ENCODE results near the gene MCTP1. TPM values are rescaled to one million over a fixed set of nuclear protein-coding genes. Genes with fewer than 3 reads are reported as not detected.

Gene MCTP1
- total RNA-seq, 1 experiment from 2014 or later = 48.2 TPM

DNA sequence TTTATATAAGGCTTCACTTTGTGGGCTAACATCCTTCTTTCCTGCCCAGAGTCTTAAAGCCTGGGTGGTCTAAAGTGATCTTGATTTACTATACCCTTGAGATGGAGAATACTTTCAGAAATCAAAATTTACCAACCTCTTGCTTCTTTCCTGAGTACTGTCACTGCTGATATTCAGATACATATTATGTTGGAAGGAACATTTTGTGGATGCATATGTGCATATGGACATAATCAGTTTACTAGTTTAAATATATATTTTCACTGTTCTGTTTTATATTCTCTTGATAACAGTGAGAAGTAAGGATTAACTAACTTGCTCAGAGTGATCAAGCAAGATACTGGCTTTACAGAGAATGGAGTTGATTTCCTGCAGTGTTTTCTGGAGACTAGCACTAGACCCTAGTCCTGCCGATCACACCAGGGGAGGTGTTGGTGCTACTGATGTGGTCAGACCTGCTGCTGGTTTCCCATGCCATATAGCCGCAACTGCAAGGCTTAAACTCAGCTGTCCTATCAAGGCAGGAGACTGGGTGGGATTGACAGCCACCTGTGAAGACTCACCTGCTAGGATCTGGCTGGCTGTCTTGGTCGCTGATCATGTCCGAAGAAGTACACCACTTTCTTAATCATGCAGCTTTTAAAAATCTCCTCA is 608.8 kb downstream of the MCTP1 start:
- no peak for DNase-seq (ENCODE audit: low read depth, low spot score)
- in situ Hi-C loops (cut with HindIII; ENCODE audit: low pct_unique_long_range_greater_than_20kb, low sequenced_read_pairs) = no loop called here

DNA sequence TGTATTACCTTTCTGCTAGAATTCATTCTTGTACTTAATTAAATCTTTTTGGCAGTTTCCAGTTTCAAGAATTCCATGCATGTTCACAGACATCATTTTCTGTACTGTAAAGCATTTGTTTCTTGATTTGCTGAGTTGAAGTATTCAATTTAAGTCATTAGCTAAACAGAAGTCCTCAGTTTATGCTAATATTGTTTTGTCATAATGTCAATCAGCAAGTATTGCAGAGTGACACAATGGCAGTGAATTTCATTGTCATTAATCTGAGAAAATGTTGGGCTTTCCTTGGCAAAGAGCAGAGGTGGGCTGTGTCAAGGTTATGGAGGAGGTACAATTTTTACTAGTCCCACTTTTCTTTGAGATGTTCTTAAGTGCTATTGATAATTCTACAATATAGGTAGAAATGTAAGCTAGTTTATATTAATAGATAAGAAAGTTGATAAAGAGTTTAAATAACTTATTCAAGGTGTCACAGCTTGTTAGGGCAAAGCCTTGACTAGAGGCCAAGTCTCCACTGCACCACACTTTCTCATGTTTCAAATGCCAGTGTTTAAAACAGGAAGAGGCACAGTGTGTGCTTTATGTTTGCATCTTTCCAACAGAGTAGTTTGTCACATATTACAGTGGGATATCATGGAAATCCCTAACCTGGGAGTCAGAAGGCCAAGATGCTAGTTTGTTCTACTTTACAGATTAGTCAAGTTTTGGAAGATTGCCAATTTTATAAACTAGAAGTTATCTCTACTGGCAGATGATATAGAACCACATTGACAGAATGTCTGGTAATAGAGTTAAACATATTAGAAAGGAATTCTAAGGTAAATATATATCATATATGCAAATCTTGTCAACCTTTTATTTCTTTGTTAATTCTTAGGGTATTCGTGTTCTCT is 610.2 kb downstream of the MCTP1 start:
- in situ Hi-C loops (cut with HindIII; ENCODE audit: low pct_unique_long_range_greater_than_20kb, low sequenced_read_pairs) = no loop called here
- DNase-seq (ENCODE audit: low read depth, low spot score) = no peak

DNA sequence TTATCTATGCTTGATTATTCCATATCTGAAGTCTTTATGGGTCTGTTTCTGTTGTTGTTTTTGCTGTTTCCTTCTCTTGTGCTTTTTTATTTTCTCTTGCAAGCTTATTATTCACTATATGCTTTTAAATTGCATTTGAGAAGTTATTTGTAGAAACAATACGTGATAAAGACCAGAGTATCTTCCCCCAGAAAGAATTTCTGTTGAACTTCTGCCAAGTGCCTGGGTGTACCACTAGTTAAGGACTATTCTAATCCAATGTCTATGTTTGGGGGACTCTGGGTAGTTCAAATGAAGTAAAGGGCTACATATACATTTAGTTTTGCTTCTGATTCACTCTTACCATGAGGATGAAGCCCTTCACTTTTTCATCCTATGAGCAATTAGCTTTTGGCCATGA is 612.1 kb downstream of the MCTP1 start:
- in situ Hi-C loops (cut with HindIII; ENCODE audit: low pct_unique_long_range_greater_than_20kb, low sequenced_read_pairs) = no loop called here

DNA sequence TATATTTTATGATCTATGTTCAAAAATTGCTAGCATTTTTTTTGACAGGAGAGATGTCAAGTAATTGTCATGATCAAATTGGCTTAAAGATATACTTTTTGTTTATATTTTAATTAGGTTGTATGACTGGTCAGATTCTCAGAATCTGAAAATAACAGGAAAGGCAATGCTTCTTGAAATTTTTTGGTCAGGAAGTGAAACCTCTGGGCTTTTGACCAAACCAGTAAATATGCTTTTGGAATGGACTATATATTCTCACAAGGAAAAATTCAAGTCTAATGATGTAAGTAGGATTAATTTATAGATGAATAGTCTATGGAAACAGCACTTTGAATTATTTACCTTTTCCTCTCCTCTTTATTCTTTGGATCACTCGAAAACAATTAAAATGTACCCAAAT is 614.2 kb downstream of the MCTP1 start:
- in situ Hi-C loops (cut with HindIII; ENCODE audit: low pct_unique_long_range_greater_than_20kb, low sequenced_read_pairs) = no loop called here
- DNase-seq (ENCODE audit: low read depth, low spot score) = no peak

More for the DNA sequence above, 612.1 kb downstream of the MCTP1 start:
- DNase-seq (ENCODE audit: low read depth, low spot score) = no peak

DNA sequence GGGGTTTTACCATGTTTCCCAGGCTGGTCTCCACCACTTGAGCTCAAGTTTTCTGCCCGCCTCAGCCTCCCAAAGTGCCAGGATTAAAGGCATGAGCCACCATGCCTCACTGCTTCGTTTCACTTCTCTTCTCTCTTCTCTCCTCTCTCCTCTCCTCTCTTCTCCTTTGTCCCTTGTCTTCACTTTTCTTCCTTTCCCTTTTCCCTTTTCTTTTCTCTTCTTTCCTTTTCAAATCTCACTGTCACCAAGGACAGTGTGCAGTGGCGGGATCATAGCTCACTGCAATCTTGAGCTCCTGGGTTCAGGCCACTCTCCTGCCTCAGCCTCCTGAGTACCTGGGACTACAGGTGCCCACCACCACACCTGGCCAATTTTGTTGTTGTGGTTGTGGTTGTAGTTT is 617.0 kb downstream of the MCTP1 start:
- in situ Hi-C loops (cut with HindIII; ENCODE audit: low pct_unique_long_range_greater_than_20kb, low sequenced_read_pairs) = no loop called here
- no peak for DNase-seq (ENCODE audit: low read depth, low spot score)

DNA sequence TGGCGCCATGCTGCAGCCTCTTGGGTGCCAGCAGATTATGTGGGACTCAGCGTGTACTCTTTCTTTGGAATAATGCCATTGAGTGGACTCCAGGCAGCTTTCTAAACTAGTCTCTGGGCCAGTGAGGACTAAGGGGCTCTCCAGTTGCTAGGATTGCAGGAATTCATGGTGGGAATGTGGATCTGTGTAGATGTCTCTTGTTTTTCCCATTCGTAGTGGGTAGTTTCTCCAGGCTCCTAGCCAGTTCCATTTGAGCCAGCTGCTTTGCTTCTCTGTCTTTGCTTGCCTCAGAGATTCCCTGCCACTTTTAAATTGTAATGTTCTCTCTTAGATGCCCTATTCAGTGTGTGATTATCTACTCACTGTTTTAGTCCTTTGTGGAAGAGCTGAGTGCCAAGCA is 623.8 kb downstream of the MCTP1 start:
- DNase-seq (ENCODE audit: low read depth, low spot score) = no peak
- in situ Hi-C loops (cut with HindIII; ENCODE audit: low pct_unique_long_range_greater_than_20kb, low sequenced_read_pairs) = no loop called here

DNA sequence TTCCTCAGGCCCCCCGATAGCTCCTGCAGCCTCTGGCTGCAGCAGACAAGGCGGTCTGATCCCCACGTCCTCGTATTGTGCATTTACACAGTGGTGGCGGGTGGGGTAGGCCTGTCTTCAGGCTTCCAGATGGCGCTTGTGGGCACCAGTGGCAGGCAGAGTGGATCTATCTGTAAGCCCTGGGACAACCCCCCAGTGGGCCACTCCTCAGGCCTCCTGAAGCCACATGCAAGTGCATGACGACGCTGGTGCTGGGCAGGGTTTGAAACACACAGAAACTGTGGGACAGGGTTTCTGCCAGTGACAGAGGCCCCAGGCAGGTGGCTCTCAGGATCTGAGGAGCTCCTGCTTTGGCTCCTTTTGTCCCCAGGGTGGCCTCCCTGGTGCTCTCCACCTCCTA is 624.4 kb downstream of the MCTP1 start:
- in situ Hi-C loops (cut with HindIII; ENCODE audit: low pct_unique_long_range_greater_than_20kb, low sequenced_read_pairs) = no loop called here
- no peak for DNase-seq (ENCODE audit: low read depth, low spot score)

DNA sequence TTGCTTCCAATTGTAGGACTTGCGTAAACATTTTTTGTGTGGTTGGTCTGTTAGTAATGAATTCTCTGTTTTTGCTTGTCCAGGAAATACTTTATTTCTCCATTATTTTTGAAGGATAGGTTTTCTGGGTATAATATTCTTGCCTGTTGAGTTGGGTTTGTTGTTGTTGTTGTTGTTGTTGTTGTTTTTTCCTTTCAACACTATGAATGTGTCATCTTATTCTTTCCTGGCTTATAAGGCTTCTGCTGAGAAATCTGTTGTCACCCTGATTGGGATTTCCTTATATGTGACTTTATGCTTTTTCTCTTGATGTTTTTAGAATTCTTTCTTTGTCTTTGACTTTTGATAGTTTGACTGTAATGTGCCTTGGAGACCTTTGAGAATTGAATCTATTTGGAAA is 626.6 kb downstream of the MCTP1 start:
- no peak for DNase-seq (ENCODE audit: low read depth, low spot score)

More for the DNA sequence above, 626.6 kb downstream of the MCTP1 start:
- in situ Hi-C loops (cut with HindIII; ENCODE audit: low pct_unique_long_range_greater_than_20kb, low sequenced_read_pairs) = no loop called here

Small RNA genes lying within 50 kb of the gene (small RNA-seq; reads per million reads assigned to genes)
- 0 reads per million in 2 experiments for gene RF02271

Other genes starting within 250 kb of the MCTP1 start
- gene FAM81B, start 106.3 kb upstream of the MCTP1 start, total RNA-seq (2014; rRNA removed; shearing (Covaris generic)) = not detected in 2 replicates

Measured in SK-MEL-5 (cell line).